CD4-positive, alpha-beta T cell (primary cell): ENCODE results near the gene CETN3. TPM values are rescaled to one million over a fixed set of nuclear protein-coding genes. Genes with fewer than 3 reads are reported as not detected.

Experiments used
- ATAC-seq: fragments of 200-7000 bp; cut with Tn5 transposase; one replicate; pipeline ENCODE4 v1.10.0; 2022; ENCODE audit warnings: mild to moderate bottlenecking; ENCODE audit not compliant: poor library complexity
- CTCF ChIA-PET: fragments of 350-600 bp; sonication (Branson Sonifier 250); formaldehyde crosslinking; loops from one replicate; lab custom pipeline; 2021; ENCODE audit warnings: antibody characterized with exemption, inconsistent platforms; lab: Charles Lee
- POLR2A ChIA-PET: fragments of 350-600 bp; sonication (Branson Sonifier 250); formaldehyde crosslinking; loops from one replicate; lab custom pipeline; 2021; ENCODE audit warnings: antibody characterized with exemption, inconsistent platforms; lab: Charles Lee
- DNase-seq, 14 experiments: peaks; one replicate each; pipeline ENCODE4 v3.0.0-alpha.2; 2013 to 2020; ENCODE audit warnings: mixed read lengths in 2 of 14
- H3K27ac ChIP-seq, 2 donors: one replicate each; pipeline versions ENCODE4 v1.5.1 to v1.7.0; 2013; ENCODE audit warnings: low read length in 2 of 2, low read depth in 1 of 2, mild to moderate bottlenecking in 1 of 2
- H3K27me3 ChIP-seq, 2 experiments: 1 replicate in 1 of 2; 2 replicates in 1 of 2; pipeline versions ENCODE4 v1.6.1 to v1.7.0; 2013; ENCODE audit warnings: low read length in 2 of 2, control low read depth in 1 of 2, mild to moderate bottlenecking in 1 of 2, moderate library complexity in 1 of 2; ENCODE audit not compliant: insufficient read depth in 2 of 2, control insufficient read depth in 1 of 2
- H3K36me3 ChIP-seq: one replicate; pipeline ENCODE4 v1.6.1; 2013; ENCODE audit warnings: low read length, control low read depth; ENCODE audit not compliant: insufficient read depth
- H3K4me1 ChIP-seq: one replicate; pipeline ENCODE4 v1.6.1; 2013; ENCODE audit warnings: low read length, control low read depth; ENCODE audit not compliant: insufficient read depth
- H3K4me3 ChIP-seq: one replicate; pipeline ENCODE4 v1.5.1; 2013; ENCODE audit warnings: mild to moderate bottlenecking, low read length, moderate library complexity
- H3K9me3 ChIP-seq, 2 experiments: 1 replicate in 1 of 2; 2 replicates in 1 of 2; pipeline versions ENCODE4 v1.6.1 to v1.7.0; 2013; ENCODE audit warnings: low read length in 2 of 2, mild to moderate bottlenecking in 2 of 2, control low read depth in 1 of 2, moderate library complexity in 1 of 2; ENCODE audit not compliant: control insufficient read depth in 1 of 2, insufficient read depth in 1 of 2
- H3K27ac Mint-ChIP-seq: one replicate; pipeline ENCODE4 v1.8.0; 2020; ENCODE audit warnings: mixed read lengths
- H3K27me3 Mint-ChIP-seq: one replicate; pipeline ENCODE4 v1.8.0; 2021; ENCODE audit warnings: mixed read lengths
- H3K36me3 Mint-ChIP-seq: one replicate; pipeline ENCODE4 v1.8.0; 2021; ENCODE audit warnings: low read depth, mixed read lengths
- H3K4me1 Mint-ChIP-seq: one replicate; pipeline ENCODE4 v1.8.0; 2021; ENCODE audit warnings: low read depth, mixed read lengths
- H3K4me3 Mint-ChIP-seq: one replicate; pipeline ENCODE4 v1.8.0; 2020; ENCODE audit warnings: mild to moderate bottlenecking, mixed read lengths
- H3K9me3 Mint-ChIP-seq: one replicate; pipeline ENCODE4 v1.8.0; 2020; ENCODE audit warnings: mixed read lengths
- CTCF ChIP-seq: fragments of 200-600 bp; IDR thresholded peaks from one replicate; pipeline ENCODE4 v1.8.0; 2022; ENCODE audit warnings: antibody characterized with exemption, mild to moderate bottlenecking
- intact Hi-C, 2 experiments: fragments of 100-400 bp; cut with DNase I in 1 of 2; cut with micrococcal nuclease in 1 of 2; formaldehyde crosslinking; loops; one replicate each; pipeline versions ENCODE4 v1.15.1 to v1.9.0; 2023 to 2025; cut with DNase I, micrococcal nuclease
- total RNA-seq, 174 experiments: library from RNA in 2 of 174; stranded (reverse) in 2 of 174; gene quantifications; one replicate each; pipeline ENCODE4 v1.2.3 and lab custom pipeline; 2021 to 2026

CETN3 gene
- total RNA-seq, 2 experiments from 2014 or later: 3.2 to 4.9 TPM

- intact Hi-C loops: no loop called here
- Mint-ChIP-seq H3K9me3 (no peaks in the 10 kb centered on the region), H3K4me3 (no peak overlapping the region), H3K4me1 (peaks cover 13% of the 10 kb centered on the region), H3K27ac (no peak overlapping the region), H3K27me3 (no peaks in the 10 kb centered on the region), H3K36me3 (peaks cover 74% of the 10 kb centered on the region)
- Histone ChIP-seq H3K4me3 (no peak overlapping the region), H3K27ac (no peak overlapping the region), H3K27me3 (no peaks in the 10 kb centered on the region), H3K4me1 (no peaks in the 10 kb centered on the region), H3K9me3 (no peaks in the 10 kb centered on the region), H3K36me3 (peaks cover 32% of the 10 kb centered on the region)
- DNase-seq (no peak), ATAC-seq (no peak)
- ChIA-PET POLR2A (no interaction called here), CTCF (no interaction called here)
- no peak for TF ChIP-seq CTCF
Measured at GRCh38 chr5:90402521-90403255, 6.9 kb downstream of the CETN3 start.

- Mint-ChIP-seq H3K9me3 (no peaks in the 10 kb centered on the region), H3K27ac (no peak overlapping the region), H3K4me1 (no peaks in the 10 kb centered on the region), H3K4me3 (no peak overlapping the region), H3K36me3 (peaks cover 67% of the 10 kb centered on the region), H3K27me3 (no peaks in the 10 kb centered on the region)
- no peak for TF ChIP-seq CTCF
- Histone ChIP-seq H3K36me3 (peaks cover 16% of the 10 kb centered on the region), H3K27ac (no peak overlapping the region), H3K9me3 (no peaks in the 10 kb centered on the region), H3K27me3 (no peaks in the 10 kb centered on the region), H3K4me3 (no peak overlapping the region), H3K4me1 (no peaks in the 10 kb centered on the region)
- no peak for ATAC-seq
- CTCF ChIA-PET: no interaction called here
- POLR2A ChIA-PET: no interaction called here
- intact Hi-C loops: no loop called here
- DNase-seq: no peak
Measured at GRCh38 chr5:90399251-90399650, 10.3 kb downstream of the CETN3 start.

GRCh38 chr5:90398726-90399125, 10.8 kb downstream of the CETN3 start:
- H3K4me1 Mint-ChIP-seq: no peaks in the 10 kb centered on the region
- Histone ChIP-seq H3K4me3 (no peak overlapping the region), H3K27ac (no peak overlapping the region), H3K4me1 (no peaks in the 10 kb centered on the region), H3K27me3 (no peaks in the 10 kb centered on the region), H3K9me3 (no peaks in the 10 kb centered on the region), H3K36me3 (peaks cover 16% of the 10 kb centered on the region)
- H3K9me3 Mint-ChIP-seq: no peaks in the 10 kb centered on the region
- no peaks in the 10 kb centered on the region for H3K27me3 Mint-ChIP-seq
- no peak overlapping the region for H3K4me3 Mint-ChIP-seq
- H3K27ac Mint-ChIP-seq: no peak overlapping the region
- H3K36me3 Mint-ChIP-seq: peaks cover 67% of the 10 kb centered on the region
- intact Hi-C loops: no loop called here
- ChIA-PET CTCF (no interaction called here), POLR2A (no interaction called here)
- no peak for TF ChIP-seq CTCF
- DNase-seq (no peak), ATAC-seq (no peak)
